ENCODE data around the gene TCERG1L.

Gene TCERG1L

GRCh38 chr10:131220601-131221171 lies 90.8 kb downstream of the TCERG1L start:
- TF ChIP-seq POLR2AphosphoS5 (IDR thresholded peaks at IDR 0.05; ENCODE audit: low read depth, low read length) (no peak), TAF1 (IDR thresholded peaks at IDR 0.05; ENCODE audit: borderline replicate concordance, insufficient read depth, low read length) (no peak), SIN3A (IDR thresholded peaks at IDR 0.05; ENCODE audit: borderline replicate concordance, insufficient read depth, low read length) (no peak), FOXP2 (optimal IDR thresholded peaks at IDR 0.05; ENCODE audit: borderline replicate concordance, extremely low read depth, extremely low read length, insufficient read depth) (no peak)
- TF ChIP-seq, protein P1, sequence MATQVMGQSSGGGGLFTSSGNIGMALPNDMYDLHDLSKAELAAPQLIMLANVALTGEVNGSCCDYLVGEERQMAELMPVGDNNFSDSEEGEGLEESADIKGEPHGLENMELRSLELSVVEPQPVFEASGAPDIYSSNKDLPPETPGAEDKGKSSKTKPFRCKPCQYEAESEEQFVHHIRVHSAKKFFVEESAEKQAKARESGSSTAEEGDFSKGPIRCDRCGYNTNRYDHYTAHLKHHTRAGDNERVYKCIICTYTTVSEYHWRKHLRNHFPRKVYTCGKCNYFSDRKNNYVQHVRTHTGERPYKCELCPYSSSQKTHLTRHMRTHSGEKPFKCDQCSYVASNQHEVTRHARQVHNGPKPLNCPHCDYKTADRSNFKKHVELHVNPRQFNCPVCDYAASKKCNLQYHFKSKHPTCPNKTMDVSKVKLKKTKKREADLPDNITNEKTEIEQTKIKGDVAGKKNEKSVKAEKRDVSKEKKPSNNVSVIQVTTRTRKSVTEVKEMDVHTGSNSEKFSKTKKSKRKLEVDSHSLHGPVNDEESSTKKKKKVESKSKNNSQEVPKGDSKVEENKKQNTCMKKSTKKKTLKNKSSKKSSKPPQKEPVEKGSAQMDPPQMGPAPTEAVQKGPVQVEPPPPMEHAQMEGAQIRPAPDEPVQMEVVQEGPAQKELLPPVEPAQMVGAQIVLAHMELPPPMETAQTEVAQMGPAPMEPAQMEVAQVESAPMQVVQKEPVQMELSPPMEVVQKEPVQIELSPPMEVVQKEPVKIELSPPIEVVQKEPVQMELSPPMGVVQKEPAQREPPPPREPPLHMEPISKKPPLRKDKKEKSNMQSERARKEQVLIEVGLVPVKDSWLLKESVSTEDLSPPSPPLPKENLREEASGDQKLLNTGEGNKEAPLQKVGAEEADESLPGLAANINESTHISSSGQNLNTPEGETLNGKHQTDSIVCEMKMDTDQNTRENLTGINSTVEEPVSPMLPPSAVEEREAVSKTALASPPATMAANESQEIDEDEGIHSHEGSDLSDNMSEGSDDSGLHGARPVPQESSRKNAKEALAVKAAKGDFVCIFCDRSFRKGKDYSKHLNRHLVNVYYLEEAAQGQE (IDR thresholded peaks at IDR 0.05; ENCODE audit: insufficient read depth in 1 of 2, low read depth in 2 of 2, low read length in 2 of 2): no peak

DNA sequence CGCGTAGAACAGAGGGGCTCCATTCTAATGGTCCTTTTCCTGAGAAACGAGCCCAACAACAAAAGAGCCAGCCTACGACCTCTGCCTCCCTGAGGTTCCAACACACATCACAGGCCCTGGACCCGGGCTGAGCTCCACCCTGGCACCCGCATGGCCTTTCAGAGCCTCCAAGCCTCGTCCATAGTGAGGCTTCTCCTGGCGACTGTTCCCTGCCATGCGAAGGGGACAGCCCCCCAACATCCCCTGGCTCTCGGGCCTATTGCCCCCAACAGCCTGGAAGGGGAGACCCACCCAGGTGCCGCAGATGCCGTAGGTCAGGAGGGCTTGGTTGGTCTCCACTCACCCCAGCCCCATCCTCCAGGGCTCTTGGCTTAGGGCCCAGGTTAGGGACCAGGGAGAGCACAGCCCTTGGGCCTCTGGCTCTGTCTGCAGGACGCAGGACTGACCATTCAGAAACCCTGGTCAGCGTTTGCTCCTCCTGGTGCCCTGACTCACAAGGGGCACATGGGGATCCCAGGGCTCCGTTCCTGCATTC lies 91.5 kb downstream of the TCERG1L start:
- TF ChIP-seq FOXP2 (optimal IDR thresholded peaks at IDR 0.05; ENCODE audit: borderline replicate concordance, extremely low read depth, extremely low read length, insufficient read depth): no peak
- TF ChIP-seq TAF1 (IDR thresholded peaks at IDR 0.05; ENCODE audit: borderline replicate concordance, insufficient read depth, low read length): no peak
- TF ChIP-seq, protein P1 (IDR thresholded peaks at IDR 0.05; ENCODE audit: insufficient read depth in 1 of 2, low read depth in 2 of 2, low read length in 2 of 2): no peak
- TF ChIP-seq POLR2AphosphoS5 (IDR thresholded peaks at IDR 0.05; ENCODE audit: low read depth, low read length): no peak
- TF ChIP-seq SIN3A (IDR thresholded peaks at IDR 0.05; ENCODE audit: borderline replicate concordance, insufficient read depth, low read length): no peak

DNA sequence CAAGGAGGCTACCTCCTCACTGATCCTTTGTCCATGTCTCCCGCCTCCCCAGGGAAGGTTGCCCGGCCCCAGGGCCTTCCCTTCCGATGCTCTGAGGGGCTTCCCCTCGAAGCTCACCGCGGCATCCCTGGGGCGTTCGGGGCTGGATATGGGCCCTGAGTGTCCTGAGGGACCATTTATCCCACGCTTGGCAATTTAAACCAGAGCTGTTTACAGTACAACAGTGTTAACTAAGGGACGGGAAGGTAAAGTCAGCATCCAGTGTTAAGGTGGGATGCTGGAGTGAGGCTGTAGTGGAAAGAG lies 92.0 kb downstream of the TCERG1L start:
- no peak for TF ChIP-seq POLR2AphosphoS5 (IDR thresholded peaks at IDR 0.05; ENCODE audit: low read depth, low read length)
- TF ChIP-seq SIN3A (IDR thresholded peaks at IDR 0.05; ENCODE audit: borderline replicate concordance, insufficient read depth, low read length): no peak
- TF ChIP-seq FOXP2 (optimal IDR thresholded peaks at IDR 0.05; ENCODE audit: borderline replicate concordance, extremely low read depth, extremely low read length, insufficient read depth): no peak

DNA sequence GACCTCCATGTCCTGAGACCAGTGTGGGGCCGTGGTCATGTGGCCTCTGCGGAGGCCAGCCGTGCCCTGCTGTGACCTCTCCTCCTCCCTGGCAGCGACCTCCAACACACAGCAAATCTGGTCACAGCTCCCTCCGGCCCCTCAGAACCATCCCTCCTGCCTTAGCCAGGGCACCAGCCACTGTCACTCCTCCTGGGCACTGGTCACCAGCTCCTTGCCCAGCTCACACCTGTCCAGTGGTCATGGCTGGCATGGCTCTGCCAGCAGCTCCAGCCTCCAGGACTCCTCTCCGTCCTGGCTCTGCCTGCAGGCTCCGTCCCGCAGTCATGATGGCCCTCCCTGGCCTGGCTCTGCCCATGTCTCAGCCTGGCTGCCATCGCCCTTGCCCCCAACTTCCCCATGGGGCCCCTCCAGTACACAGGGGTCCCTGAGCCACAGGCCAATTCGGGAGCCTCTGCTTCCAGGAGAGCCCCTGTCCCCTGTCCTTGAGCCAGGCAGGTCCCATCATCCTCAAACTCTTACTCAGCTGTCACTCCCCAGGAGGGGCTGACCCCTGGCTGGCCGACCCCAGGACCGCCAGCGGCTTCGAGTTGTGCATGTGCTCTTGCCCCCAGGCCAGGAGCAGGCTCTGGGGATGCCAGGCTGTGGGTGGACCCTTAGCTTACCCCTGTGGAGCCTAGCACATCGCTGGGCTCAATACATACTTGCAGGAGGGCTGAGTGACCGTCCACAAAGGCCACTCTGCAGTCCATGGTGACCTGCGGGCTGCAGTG lies 92.5 kb downstream of the TCERG1L start:
- TF ChIP-seq SIN3A (IDR thresholded peaks at IDR 0.05; ENCODE audit: borderline replicate concordance, insufficient read depth, low read length) (no peak), FOXP2 (optimal IDR thresholded peaks at IDR 0.05; ENCODE audit: borderline replicate concordance, extremely low read depth, extremely low read length, insufficient read depth) (no peak), POLR2AphosphoS5 (IDR thresholded peaks at IDR 0.05; ENCODE audit: low read depth, low read length) (no peak), TAF1 (IDR thresholded peaks at IDR 0.05; ENCODE audit: borderline replicate concordance, insufficient read depth, low read length) (no peak)
- TF ChIP-seq, protein P1 (IDR thresholded peaks at IDR 0.05; ENCODE audit: insufficient read depth in 1 of 2, low read depth in 2 of 2, low read length in 2 of 2): no peak

DNA sequence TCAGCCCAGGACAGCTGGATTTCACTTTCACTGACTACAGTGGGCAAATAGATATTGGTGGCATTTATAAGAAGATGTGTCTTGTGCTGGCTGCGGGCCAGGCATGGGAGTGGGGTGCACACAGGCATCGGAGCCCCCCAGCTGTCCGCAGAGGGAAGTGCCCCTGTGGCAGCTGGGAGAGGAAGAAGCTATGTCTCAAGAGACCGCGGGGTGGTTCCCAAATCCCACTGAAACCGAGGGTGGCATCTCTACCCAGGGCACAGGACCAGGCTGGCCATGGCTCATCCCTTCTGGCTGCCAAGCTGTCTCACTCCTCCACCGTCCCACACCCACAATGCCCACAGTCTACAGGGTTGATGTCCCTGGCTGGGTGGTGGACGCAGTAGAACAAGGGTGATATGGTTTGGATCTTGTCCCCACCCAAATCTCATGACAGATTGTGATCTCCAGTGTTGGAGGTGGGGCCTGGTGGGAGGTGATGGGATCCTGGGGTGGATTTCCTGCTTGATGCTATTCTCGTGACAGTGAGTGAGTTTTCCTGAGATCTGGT lies 94.8 kb downstream of the TCERG1L start:
- TF ChIP-seq SIN3A (IDR thresholded peaks at IDR 0.05; ENCODE audit: borderline replicate concordance, insufficient read depth, low read length): no peak
- TF ChIP-seq, protein P1 (IDR thresholded peaks at IDR 0.05; ENCODE audit: insufficient read depth in 1 of 2, low read depth in 2 of 2, low read length in 2 of 2): no peak
- no peak for TF ChIP-seq POLR2AphosphoS5 (IDR thresholded peaks at IDR 0.05; ENCODE audit: low read depth, low read length)
- no peak for TF ChIP-seq TAF1 (IDR thresholded peaks at IDR 0.05; ENCODE audit: borderline replicate concordance, insufficient read depth, low read length)
- TF ChIP-seq FOXP2 (optimal IDR thresholded peaks at IDR 0.05; ENCODE audit: borderline replicate concordance, extremely low read depth, extremely low read length, insufficient read depth): no peak
